ENCODE measurements around the gene ADRB2.

- TF ChIP-seq, protein P1, sequence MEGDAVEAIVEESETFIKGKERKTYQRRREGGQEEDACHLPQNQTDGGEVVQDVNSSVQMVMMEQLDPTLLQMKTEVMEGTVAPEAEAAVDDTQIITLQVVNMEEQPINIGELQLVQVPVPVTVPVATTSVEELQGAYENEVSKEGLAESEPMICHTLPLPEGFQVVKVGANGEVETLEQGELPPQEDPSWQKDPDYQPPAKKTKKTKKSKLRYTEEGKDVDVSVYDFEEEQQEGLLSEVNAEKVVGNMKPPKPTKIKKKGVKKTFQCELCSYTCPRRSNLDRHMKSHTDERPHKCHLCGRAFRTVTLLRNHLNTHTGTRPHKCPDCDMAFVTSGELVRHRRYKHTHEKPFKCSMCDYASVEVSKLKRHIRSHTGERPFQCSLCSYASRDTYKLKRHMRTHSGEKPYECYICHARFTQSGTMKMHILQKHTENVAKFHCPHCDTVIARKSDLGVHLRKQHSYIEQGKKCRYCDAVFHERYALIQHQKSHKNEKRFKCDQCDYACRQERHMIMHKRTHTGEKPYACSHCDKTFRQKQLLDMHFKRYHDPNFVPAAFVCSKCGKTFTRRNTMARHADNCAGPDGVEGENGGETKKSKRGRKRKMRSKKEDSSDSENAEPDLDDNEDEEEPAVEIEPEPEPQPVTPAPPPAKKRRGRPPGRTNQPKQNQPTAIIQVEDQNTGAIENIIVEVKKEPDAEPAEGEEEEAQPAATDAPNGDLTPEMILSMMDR (IDR thresholded peaks at IDR 0.05): no peak
- TF ChIP-seq POLR2A (IDR thresholded peaks at IDR 0.05): no peak
Observed at GRCh38 chr5:148840531-148840930, 14.1 kb downstream of the ADRB2 start.
